PC-9 (cell line): Measurements from ENCODE around the gene USH2A. TPM values are rescaled to one million over a fixed set of nuclear protein-coding genes. Genes with fewer than 3 reads are reported as not detected.

Source experiments
- BruUV-seq: library from RNA; stranded (reverse); fragments of 400-500 nt; replicated peaks from 2 replicates; lab custom pipeline; 2021; lab: Mats Ljungman, UMichigan
- CTCF ChIA-PET: fragments of 300-600 bp; sonication (Branson Sonifier 250); formaldehyde crosslinking; loops from one replicate; lab custom pipeline; 2022; ENCODE audit warnings: antibody characterized with exemption; lab: Charles Lee
- POLR2A ChIA-PET: fragments of 300-600 bp; sonication (Branson Sonifier 250); formaldehyde crosslinking; loops from one replicate; lab custom pipeline; 2022; ENCODE audit warnings: antibody characterized with exemption; ENCODE audit not compliant: unreplicated experiment; lab: Charles Lee
- DNase-seq, 2 experiments: peaks; one replicate each; pipeline versions ENCODE4 v3.0.0 to v3.0.0-alpha.2; 2015 to 2022; ENCODE audit warnings: mixed read lengths in 1 of 2
- H2AFZ ChIP-seq: fragments of 200-600 bp; sonication (generic); 2 replicates; pipeline ENCODE4 v1.8.1; 2017; ENCODE audit warnings: antibody characterized with exemption
- H3F3A ChIP-seq: fragments of 200-600 bp; sonication (generic); 2 replicates; pipeline ENCODE4 v1.8.1; 2017; ENCODE audit warnings: antibody characterized with exemption, mild to moderate bottlenecking, low read depth; ENCODE audit not compliant: insufficient read depth
- H3K27ac ChIP-seq: fragments of 200-600 bp; sonication (generic); 2 replicates; pipeline ENCODE4 v1.6.1; 2016; ENCODE audit warnings: mixed run types
- H3K27me3 ChIP-seq: fragments of 200-600 bp; sonication (generic); 2 replicates; pipeline ENCODE4 v1.6.1; 2016; ENCODE audit warnings: low read depth, mixed run types; ENCODE audit not compliant: insufficient read depth
- H3K36me3 ChIP-seq: fragments of 200-600 bp; sonication (generic); 2 replicates; pipeline ENCODE4 v1.6.1; 2016; ENCODE audit warnings: low read depth, mixed run types
- H3K4me1 ChIP-seq: fragments of 200-600 bp; sonication (generic); replicated peaks from 2 replicates; pipeline ENCODE4 v1.6.1; 2016; ENCODE audit warnings: mixed run types; ENCODE audit not compliant: insufficient read depth
- H3K4me2 ChIP-seq: fragments of 200-600 bp; sonication (generic); 2 replicates; pipeline ENCODE4 v1.6.1; 2017; ENCODE audit warnings: mixed run types
- H3K4me3 ChIP-seq: fragments of 200-600 bp; sonication (generic); 2 replicates; pipeline ENCODE4 v1.6.1; 2016; ENCODE audit warnings: mixed run types
- H3K79me2 ChIP-seq: fragments of 200-600 bp; sonication (generic); 2 replicates; pipeline ENCODE4 v1.6.1; 2017; ENCODE audit warnings: low read depth, mixed run types
- H3K9me2 ChIP-seq: fragments of 200-600 bp; sonication (generic); 2 replicates; pipeline ENCODE4 v1.8.1; 2017; ENCODE audit warnings: mild to moderate bottlenecking; ENCODE audit not compliant: insufficient read depth
- H3K9me3 ChIP-seq: fragments of 200-600 bp; sonication (generic); 2 replicates; pipeline ENCODE4 v1.8.1; 2016; ENCODE audit warnings: low read depth; ENCODE audit not compliant: insufficient read depth
- H4K20me1 ChIP-seq: fragments of 200-600 bp; sonication (generic); 2 replicates; pipeline ENCODE4 v1.8.1; 2017; ENCODE audit not compliant: insufficient read depth
- CTCF ChIP-seq: fragments of 200-600 bp; sonication (generic); conservative IDR thresholded peaks from 2 replicates; pipeline ENCODE4 v1.6.1; 2017; ENCODE audit warnings: mixed run types, antibody characterized with exemption, mild to moderate bottlenecking, moderate library complexity
- EZH2 ChIP-seq: fragments of 200-600 bp; sonication (generic); IDR thresholded peaks from 2 replicates; pipeline ENCODE4 v1.8.0; 2017; ENCODE audit warnings: antibody characterized with exemption, low read depth
- intact Hi-C: fragments of 100-400 bp; cut with micrococcal nuclease; formaldehyde crosslinking; loops from one replicate; pipeline ENCODE4 v1.10.0; 2022; ENCODE audit not compliant: unreplicated experiment
- total RNA-seq: library from RNA; stranded (reverse); gene quantifications from 2 replicates; pipeline ENCODE4 v1.2.3, GENCODE V29; 2021

Gene USH2A
- total RNA-seq, 1 experiment from 2014 or later = not detected

GRCh38 chr1:215631040-215631439 is 792.2 kb downstream of the USH2A start:
- no TSS peak for BruUV-seq
- Histone ChIP-seq H3F3A (0 out of 2 replicates have a peak, but pooled peaks cover 6% of the 10 kb centered on the region), H2AFZ (no peak overlapping the region), H3K4me2 (no peak overlapping the region), H3K79me2 (no peaks in the 10 kb centered on the region), H3K27me3 (no peaks in the 10 kb centered on the region), H4K20me1 (no peaks in the 10 kb centered on the region), H3K27ac (no peak overlapping the region), H3K4me3 (no peak overlapping the region), H3K9me2 (no peaks in the 10 kb centered on the region), H3K4me1 (no peaks in the 10 kb centered on the region; the same call in 1 of the 2 replicates), H3K36me3 (no peaks in the 10 kb centered on the region), H3K9me3 (no peaks in the 10 kb centered on the region)
- ChIA-PET POLR2A (no interaction called here), CTCF (no interaction called here)
- no peak for DNase-seq
- intact Hi-C loops = no loop called here
- TF ChIP-seq EZH2 = no peak
- TF ChIP-seq CTCF = no peak

- POLR2A ChIA-PET = no interaction called here
- CTCF ChIA-PET = no interaction called here
- no peaks in the 10 kb centered on the region for H3K4me1 ChIP-seq
- H3K27me3 ChIP-seq = no peaks in the 10 kb centered on the region
- DNase-seq = no peak
- H3K9me3 ChIP-seq = no peaks in the 10 kb centered on the region
- peaks cover 14% of the 10 kb centered on the region; the same call in 1 of the 2 replicates for H3F3A ChIP-seq
- BruUV-seq = no TSS peak
- no peaks in the 10 kb centered on the region for H4K20me1 ChIP-seq
- H3K79me2 ChIP-seq = no peaks in the 10 kb centered on the region
- H3K4me3 ChIP-seq = no peak overlapping the region
- no peak overlapping the region for H3K27ac ChIP-seq
- peaks cover 8% of the 10 kb centered on the region; the same call in 1 of the 2 replicates for H3K36me3 ChIP-seq
- H2AFZ ChIP-seq = no peak overlapping the region
- TF ChIP-seq CTCF (no peak), EZH2 (no peak)
- H3K4me2 ChIP-seq = no peak overlapping the region
- H3K9me2 ChIP-seq = no peaks in the 10 kb centered on the region
- intact Hi-C loops = no loop called here
Measured at GRCh38 chr1:215625949-215626348, 797.3 kb downstream of the USH2A start.

GRCh38 chr1:215623162-215623561 is 800.1 kb downstream of the USH2A start:
- intact Hi-C loops = no loop called here
- no peak for TF ChIP-seq EZH2
- no peak for TF ChIP-seq CTCF
- Histone ChIP-seq H3K4me2 (no peak overlapping the region), H3K4me1 (no peaks in the 10 kb centered on the region), H3K9me3 (no peaks in the 10 kb centered on the region), H3K4me3 (no peak overlapping the region), H3K9me2 (no peaks in the 10 kb centered on the region), H4K20me1 (no peaks in the 10 kb centered on the region), H3K36me3 (peaks cover 28% of the 10 kb centered on the region), H3K27ac (no peak overlapping the region), H3K27me3 (no peaks in the 10 kb centered on the region), H3K79me2 (no peaks in the 10 kb centered on the region), H2AFZ (no peak overlapping the region), H3F3A (peaks cover 14% of the 10 kb centered on the region; the same call in 1 of the 2 replicates)
- CTCF ChIA-PET = no interaction called here
- BruUV-seq = no TSS peak
- POLR2A ChIA-PET = no interaction called here
- no peak for DNase-seq
